OCI-LY7 (cell line): ENCODE data around the gene YOD1. TPM values are rescaled to one million over a fixed set of nuclear protein-coding genes. Genes with fewer than 3 reads are reported as not detected.

Source experiments
- BruUV-seq: library from RNA; stranded (reverse); fragments of 400-500 nt; replicated peaks from 2 replicates; lab custom pipeline; 2021; lab: Mats Ljungman, UMichigan
- CTCF ChIA-PET: fragments of 300-600 bp; sonication (Branson Sonifier 250); formaldehyde crosslinking; loops from one replicate; lab custom pipeline; 2022; ENCODE audit warnings: antibody characterized with exemption; ENCODE audit not compliant: unreplicated experiment; lab: Charles Lee
- POLR2A ChIA-PET: fragments of 300-600 bp; sonication (Branson Sonifier 250); formaldehyde crosslinking; loops from one replicate; lab custom pipeline; 2022; ENCODE audit warnings: antibody characterized with exemption; lab: Charles Lee
- DNase-seq: peaks from one replicate; pipeline ENCODE4 v3.0.0-alpha.2; 2015; ENCODE audit warnings: low spot score
- H2AFZ ChIP-seq: fragments of 200-600 bp; sonication (generic), shearing (Covaris generic); 2 replicates; pipeline ENCODE4 v1.6.1; 2014; ENCODE audit warnings: mild to moderate bottlenecking, antibody characterized with exemption, low read length, moderate library complexity
- H3K27ac ChIP-seq: fragments of 200-600 bp; sonication (generic); 2 replicates; pipeline ENCODE4 v1.5.1; 2014; ENCODE audit warnings: mixed run types, low read depth, mild to moderate bottlenecking, moderate library complexity, low read length, inconsistent platforms; ENCODE audit not compliant: poor library complexity, severe bottlenecking
- H3K36me3 ChIP-seq: fragments of 200-600 bp; sonication (generic); 2 replicates; pipeline ENCODE4 v1.6.1; 2014; ENCODE audit warnings: mild to moderate bottlenecking, antibody characterized with exemption, low read length, moderate library complexity, mixed read lengths; ENCODE audit not compliant: insufficient read depth
- H3K4me1 ChIP-seq: fragments of 200-600 bp; sonication (generic); 2 replicates; pipeline ENCODE4 v1.5.1; 2014; ENCODE audit warnings: mild to moderate bottlenecking, low read length; ENCODE audit not compliant: insufficient read depth, poor library complexity, severe bottlenecking
- H3K4me2 ChIP-seq: fragments of 200-600 bp; sonication (generic); 2 replicates; pipeline ENCODE4 v1.6.1; 2014; ENCODE audit warnings: mild to moderate bottlenecking, low read length
- H3K4me3 ChIP-seq: fragments of 200-600 bp; sonication (generic); 2 replicates; pipeline ENCODE4 v1.5.1; 2014; ENCODE audit warnings: mild to moderate bottlenecking, low read depth, low read length; ENCODE audit not compliant: poor library complexity, severe bottlenecking
- H3K79me2 ChIP-seq: fragments of 200-600 bp; sonication (generic); 2 replicates; pipeline ENCODE4 v1.6.1; 2016; ENCODE audit warnings: low read depth, mild to moderate bottlenecking, low read length, moderate library complexity, mixed read lengths; ENCODE audit not compliant: insufficient read depth
- H3K9me2 ChIP-seq: fragments of 200-600 bp; sonication (generic); 2 replicates; pipeline ENCODE4 v1.6.1; 2016; ENCODE audit warnings: mild to moderate bottlenecking, low read length, mixed read lengths; ENCODE audit not compliant: insufficient read depth
- H3K9me3 ChIP-seq: fragments of 200-600 bp; sonication (generic); 2 replicates; pipeline ENCODE4 v1.6.1; 2014; ENCODE audit warnings: mild to moderate bottlenecking, mixed run types, low read length, mixed read lengths
- H4K20me1 ChIP-seq: fragments of 200-600 bp; sonication (generic); 2 replicates; pipeline ENCODE4 v1.6.1; 2014; ENCODE audit warnings: mild to moderate bottlenecking, antibody characterized with exemption, low read length, moderate library complexity, mixed read lengths; ENCODE audit not compliant: insufficient read depth
- EZH2phosphoT487 ChIP-seq: fragments of 200-600 bp; sonication (generic); IDR thresholded peaks from 2 replicates; pipeline ENCODE4 v1.6.1; 2018; ENCODE audit warnings: low read depth, borderline replicate concordance, mild to moderate bottlenecking, mixed run types, antibody characterized with exemption, low read length, moderate library complexity, mixed read lengths
- intact Hi-C: fragments of 100-400 bp; cut with micrococcal nuclease; formaldehyde crosslinking; loops from one replicate; pipeline ENCODE4 v1.10.0; 2022; ENCODE audit not compliant: unreplicated experiment
- total RNA-seq, 2 experiments: library from RNA; depleted of rRNA in 1 of 2; stranded (reverse); fragments of >200 nt in 1 of 2; shearing (Covaris generic) in 1 of 2; gene quantifications; 2 replicates each; pipeline ENCODE4 v1.2.3, GENCODE V29; 2014 to 2022
- TF ChIP-seq, protein P1 (sequence below): fragments of 200-600 bp; sonication (generic); conservative IDR thresholded peaks from 2 replicates; pipeline ENCODE4 v1.5.1; 2014; ENCODE audit warnings: mild to moderate bottlenecking, antibody characterized with exemption, low read length, moderate library complexity, mixed read lengths

Gene YOD1
- total RNA-seq, 2 experiments from 2014 or later: 16.2 to 16.5 TPM

- no peak for TF ChIP-seq EZH2phosphoT487
- TF ChIP-seq, protein P1, sequence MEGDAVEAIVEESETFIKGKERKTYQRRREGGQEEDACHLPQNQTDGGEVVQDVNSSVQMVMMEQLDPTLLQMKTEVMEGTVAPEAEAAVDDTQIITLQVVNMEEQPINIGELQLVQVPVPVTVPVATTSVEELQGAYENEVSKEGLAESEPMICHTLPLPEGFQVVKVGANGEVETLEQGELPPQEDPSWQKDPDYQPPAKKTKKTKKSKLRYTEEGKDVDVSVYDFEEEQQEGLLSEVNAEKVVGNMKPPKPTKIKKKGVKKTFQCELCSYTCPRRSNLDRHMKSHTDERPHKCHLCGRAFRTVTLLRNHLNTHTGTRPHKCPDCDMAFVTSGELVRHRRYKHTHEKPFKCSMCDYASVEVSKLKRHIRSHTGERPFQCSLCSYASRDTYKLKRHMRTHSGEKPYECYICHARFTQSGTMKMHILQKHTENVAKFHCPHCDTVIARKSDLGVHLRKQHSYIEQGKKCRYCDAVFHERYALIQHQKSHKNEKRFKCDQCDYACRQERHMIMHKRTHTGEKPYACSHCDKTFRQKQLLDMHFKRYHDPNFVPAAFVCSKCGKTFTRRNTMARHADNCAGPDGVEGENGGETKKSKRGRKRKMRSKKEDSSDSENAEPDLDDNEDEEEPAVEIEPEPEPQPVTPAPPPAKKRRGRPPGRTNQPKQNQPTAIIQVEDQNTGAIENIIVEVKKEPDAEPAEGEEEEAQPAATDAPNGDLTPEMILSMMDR: no peak
- CTCF ChIA-PET: interaction anchor here (0.5 kb wide), 1 partner anchor 1504 kb away, joined by 3 read pairs; no protein-coding TSS in a partner anchor
- intact Hi-C loops: no loop called here
- Histone ChIP-seq H3K4me1 (no peaks in the 10 kb centered on the region), H3K9me2 (no peaks in the 10 kb centered on the region), H3K79me2 (no peaks in the 10 kb centered on the region), H3K27ac (no peak overlapping the region), H3K9me3 (no peaks in the 10 kb centered on the region), H4K20me1 (no peaks in the 10 kb centered on the region), H3K4me2 (no peak overlapping the region), H3K36me3 (no peaks in the 10 kb centered on the region), H2AFZ (no peak overlapping the region), H3K4me3 (no peak overlapping the region)
- DNase-seq: no peak
- POLR2A ChIA-PET: interaction anchor here (0.7 kb wide), 1 partner anchor 26 kb away, joined by 3 read pairs; no protein-coding TSS in a partner anchor
- no TSS peak for BruUV-seq
Observed at GRCh38 chr1:207029701-207030521, 21.1 kb downstream of the YOD1 start.

DNA sequence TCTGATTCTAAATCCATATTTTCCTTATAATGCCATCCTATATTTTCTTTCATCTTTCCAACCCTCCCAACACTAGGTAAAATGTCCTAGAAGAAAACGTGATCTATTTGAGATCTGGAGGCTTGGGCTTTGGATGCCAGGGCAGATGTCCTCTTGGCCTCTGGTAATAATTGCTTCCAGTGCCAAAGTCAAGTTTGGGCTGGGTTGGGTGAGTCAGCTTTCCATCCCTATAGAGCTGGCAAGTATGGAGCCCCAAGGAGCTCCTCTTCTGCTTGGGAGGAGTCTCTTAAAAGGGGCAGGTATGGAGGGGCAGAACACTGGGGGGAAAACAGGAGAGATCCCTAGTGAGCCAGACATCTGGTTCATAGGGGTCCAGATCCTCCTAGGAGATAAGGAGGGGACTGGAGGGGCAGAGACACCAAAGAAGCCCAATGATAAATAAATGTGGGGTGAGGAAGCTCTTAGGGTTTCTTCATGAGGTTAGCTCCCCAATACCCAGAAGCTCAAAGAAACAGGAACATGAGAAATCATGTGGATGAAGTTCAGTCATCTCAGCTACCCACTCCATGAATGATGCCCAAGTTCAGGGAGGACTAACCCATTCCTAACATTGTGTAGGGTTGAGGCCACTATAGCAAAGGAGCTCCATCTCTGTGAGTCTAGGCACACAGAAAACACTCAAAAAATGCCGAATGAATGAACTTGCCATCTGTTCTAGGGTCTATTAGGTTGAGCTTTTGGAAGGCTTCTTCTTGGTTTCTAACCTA, 21.9 kb downstream of the YOD1 start:
- intact Hi-C loops: no loop called here
- no TSS peak for BruUV-seq
- no peak overlapping the region for H3K4me2 ChIP-seq
- no peaks in the 10 kb centered on the region for H4K20me1 ChIP-seq
- ChIA-PET CTCF (interaction anchor here (0.5 kb wide), 1 partner anchor 1504 kb away, joined by 3 read pairs; no protein-coding TSS in a partner anchor), POLR2A (interaction anchor here (0.6 to 0.7 kb wide), 2 partner anchors 25 to 32 kb away, joined by 3 read pairs; no protein-coding TSS in a partner anchor)
- DNase-seq: no peak
- H3K9me2 ChIP-seq: no peaks in the 10 kb centered on the region
- H3K4me3 ChIP-seq: no peak overlapping the region
- H3K4me1 ChIP-seq: no peaks in the 10 kb centered on the region
- no peak overlapping the region for H3K27ac ChIP-seq
- H2AFZ ChIP-seq: no peak overlapping the region
- no peaks in the 10 kb centered on the region for H3K79me2 ChIP-seq
- no peaks in the 10 kb centered on the region for H3K36me3 ChIP-seq
- no peaks in the 10 kb centered on the region for H3K9me3 ChIP-seq
- TF ChIP-seq EZH2phosphoT487: no peak
- TF ChIP-seq, protein P1: no peak
